SK-N-SH (cell line): ENCODE results near the gene TMEM88. TPM values are rescaled to one million over a fixed set of nuclear protein-coding genes. Genes with fewer than 3 reads are reported as not detected.

ENCODE experiments used
- CTCF ChIA-PET: fragments of 300-600, 350-600 bp; formaldehyde crosslinking; extraction: SDS; loops from one replicate; lab custom pipeline; 2021; lab: Yijun Ruan, JAX
- POLR2A ChIA-PET: fragments of 350-600 bp; sonication (Branson Sonifier 250); formaldehyde crosslinking; extraction: SDS; loops from one replicate; lab custom pipeline; 2020; ENCODE audit warnings: antibody characterized with exemption, inconsistent platforms; lab: Yijun Ruan, JAX
- DNase-seq: peaks from one replicate; pipeline ENCODE4 v3.0.0; 2012
- H2AFZ ChIP-seq: fragments of 200-600 bp; sonication (generic); 2 replicates; pipeline ENCODE4 v1.8.1; 2016; ENCODE audit warnings: antibody characterized with exemption, mild to moderate bottlenecking, low read depth
- H3F3A ChIP-seq: fragments of 200-600 bp; sonication (generic); replicated peaks from 2 replicates; pipeline ENCODE3; 2016; ENCODE audit warnings: antibody characterized with exemption, mild to moderate bottlenecking; ENCODE audit not compliant: insufficient read depth
- H3K27ac ChIP-seq, 2 experiments: fragments of 200-500 bp in 1 of 2; fragments of 200-600 bp in 1 of 2; sonication (Bioruptor generic) in 1 of 2; sonication (generic), shearing (Covaris generic) in 1 of 2; 2 replicates each; pipeline versions ENCODE4 v1.5.1 to v1.6.1; 2014 to 2016; ENCODE audit warnings: low read depth in 2 of 2, inconsistent platforms in 1 of 2, low read length in 1 of 2, mild to moderate bottlenecking in 1 of 2, mixed read lengths in 1 of 2
- H3K27me3 ChIP-seq: fragments of 200-600 bp; sonication (generic), shearing (Covaris generic); 2 replicates; pipeline ENCODE4 v1.6.1; 2016; ENCODE audit warnings: mixed run types; ENCODE audit not compliant: insufficient read depth
- H3K36me3 ChIP-seq, 2 experiments: fragments of 200-500 bp in 1 of 2; fragments of 200-600 bp in 1 of 2; sonication (Bioruptor generic) in 1 of 2; sonication (generic) in 1 of 2; replicated peaks in 1 of 2; 2 replicates each; pipeline versions ENCODE3 to v1.5.1; 2014 to 2016; ENCODE audit warnings: low read length in 1 of 2, mild to moderate bottlenecking in 1 of 2; ENCODE audit not compliant: insufficient read depth in 2 of 2, control insufficient read depth in 1 of 2
- H3K4me1 ChIP-seq, 2 experiments: fragments of 200-500 bp in 1 of 2; fragments of 200-600 bp in 1 of 2; sonication (Bioruptor generic) in 1 of 2; sonication (generic), shearing (Covaris generic) in 1 of 2; 2 replicates each; pipeline versions ENCODE4 v1.5.1 to v1.6.1; 2014 to 2016; ENCODE audit warnings: low read depth in 1 of 2, low read length in 1 of 2, mixed run types in 1 of 2; ENCODE audit not compliant: insufficient read depth in 2 of 2, control insufficient read depth in 1 of 2
- H3K4me2 ChIP-seq: fragments of 200-600 bp; sonication (generic), shearing (Covaris generic); 2 replicates; pipeline ENCODE4 v1.6.1; 2017; ENCODE audit warnings: mixed run types
- H3K4me3 ChIP-seq, 2 experiments: fragments of 200-500 bp in 1 of 2; fragments of 200-600 bp in 1 of 2; sonication (Bioruptor generic) in 1 of 2; sonication (generic), shearing (Covaris generic) in 1 of 2; 2 replicates each; pipeline versions ENCODE4 v1.5.1 to v1.8.1; 2014 to 2016; ENCODE audit warnings: low read depth in 2 of 2, inconsistent platforms in 1 of 2, low read length in 1 of 2, mild to moderate bottlenecking in 1 of 2, mixed read lengths in 1 of 2, moderate library complexity in 1 of 2
- H3K79me2 ChIP-seq: fragments of 200-600 bp; sonication (generic); 2 replicates; pipeline ENCODE4 v1.8.1; 2017; ENCODE audit warnings: mild to moderate bottlenecking; ENCODE audit not compliant: insufficient read depth
- H3K9ac ChIP-seq: fragments of 200-600 bp; sonication (generic); 2 replicates; pipeline ENCODE4 v1.6.1; 2017; ENCODE audit warnings: mixed run types
- H3K9me2 ChIP-seq: fragments of 200-600 bp; sonication (generic); 2 replicates; pipeline ENCODE4 v1.6.1; 2017; ENCODE audit warnings: mixed run types
- H3K9me3 ChIP-seq: fragments of 200-600 bp; sonication (generic); 2 replicates; pipeline ENCODE4 v1.6.1; 2017; ENCODE audit warnings: mixed run types, mild to moderate bottlenecking, moderate library complexity
- H4K20me1 ChIP-seq: fragments of 200-600 bp; sonication (generic); 2 replicates; pipeline ENCODE4 v1.6.1; 2017; ENCODE audit warnings: mild to moderate bottlenecking, mixed run types; ENCODE audit not compliant: insufficient read depth
- ELF1 ChIP-seq: IDR thresholded peaks from 2 replicates; pipeline ENCODE4 v1.4.0; 2012
- EZH2phosphoT487 ChIP-seq: fragments of 200-600 bp; sonication (generic); IDR thresholded peaks from 2 replicates; pipeline ENCODE4 v1.6.1; 2017; ENCODE audit warnings: low read depth, mixed run types, mild to moderate bottlenecking, antibody characterized with exemption, moderate library complexity, borderline replicate concordance
- FOXJ3 ChIP-seq: sonication (generic); formaldehyde crosslinking; IDR thresholded peaks from 2 replicates; pipeline ENCODE4 v1.5.1; 2020; ENCODE audit warnings: mild to moderate bottlenecking, missing genetic modification reagents
- FOXM1 ChIP-seq: IDR thresholded peaks from 2 replicates; pipeline ENCODE4 v1.4.0; 2012; ENCODE audit warnings: low read depth, mild to moderate bottlenecking
- GABPA ChIP-seq: IDR thresholded peaks from 2 replicates; pipeline ENCODE4 v1.4.0; 2012; ENCODE audit warnings: low read depth, mild to moderate bottlenecking
- JUND ChIP-seq: IDR thresholded peaks from 2 replicates; pipeline ENCODE4 v1.4.0; 2012
- MXI1 ChIP-seq: IDR thresholded peaks from 2 replicates; pipeline ENCODE4 v1.6.1; 2012; ENCODE audit warnings: mild to moderate bottlenecking, low read depth, low read length, improper control_type of control experiment
- NRF1 ChIP-seq: IDR thresholded peaks from 2 replicates; pipeline ENCODE4 v1.6.1; 2012; ENCODE audit warnings: low read depth, mild to moderate bottlenecking, low read length
- POLR2AphosphoS5 ChIP-seq: IDR thresholded peaks from 2 replicates; pipeline ENCODE4 v1.6.1; 2012; ENCODE audit warnings: low read depth, low read length
- RAD21 ChIP-seq: IDR thresholded peaks from 2 replicates; pipeline ENCODE4 v1.6.1; 2012; ENCODE audit warnings: mild to moderate bottlenecking, low read length
- RCOR1 ChIP-seq: fragments of 150-350 bp; IDR thresholded peaks from 2 replicates; pipeline ENCODE4 v1.6.1; 2017; ENCODE audit warnings: antibody characterized with exemption, low read length
- RXRA ChIP-seq: IDR thresholded peaks from 2 replicates; pipeline ENCODE4 v1.4.0; 2012; ENCODE audit warnings: low read depth, mild to moderate bottlenecking, borderline replicate concordance
- TCF12 ChIP-seq: IDR thresholded peaks from 2 replicates; pipeline ENCODE4 v1.4.0; 2012
- TEAD4 ChIP-seq: IDR thresholded peaks from 2 replicates; pipeline ENCODE4 v1.4.0; 2012; ENCODE audit warnings: mild to moderate bottlenecking, borderline replicate concordance; ENCODE audit not compliant: insufficient read depth
- WGBS: methylation state at CpG from one replicate; pipeline ENCODE4 v1.1.6; 2017; ENCODE audit warnings: low lambda C conversion rate; 5-methylcytosine and 5-hydroxymethylcytosine counted together
- polyA plus RNA-seq, 3 experiments: library from polyadenylated mRNA; depleted of rRNA; stranded (reverse); fragments of >200 nt; gene quantifications; 2 replicates each; pipeline ENCODE4 v1.2.3, GENCODE V29; 2012
- TF ChIP-seq, protein P1 (sequence below): IDR thresholded peaks from 2 replicates; pipeline ENCODE4 v1.4.0; 2012; ENCODE audit warnings: low read depth
- TF ChIP-seq, protein P2 (sequence below): IDR thresholded peaks from 2 replicates; pipeline ENCODE4 v1.4.0; 2012; ENCODE audit warnings: low read depth, borderline replicate concordance
- TF ChIP-seq, protein P3 (sequence below): IDR thresholded peaks from 2 replicates; pipeline ENCODE4 v1.4.0; 2012; ENCODE audit warnings: low read depth, borderline replicate concordance
- TF ChIP-seq, protein P4 (sequence below): IDR thresholded peaks from 2 replicates; pipeline ENCODE4; 2012
- TF ChIP-seq, protein P5 (sequence below): fragments of 150-350 bp; IDR thresholded peaks from 2 replicates; pipeline ENCODE4 v1.6.1; 2016; ENCODE audit warnings: mild to moderate bottlenecking, low read depth, low read length

Gene TMEM88
- polyA plus RNA-seq, 1 of the 3 experiments (the other 2 are of a cell fraction): 1.2 TPM

DNA sequence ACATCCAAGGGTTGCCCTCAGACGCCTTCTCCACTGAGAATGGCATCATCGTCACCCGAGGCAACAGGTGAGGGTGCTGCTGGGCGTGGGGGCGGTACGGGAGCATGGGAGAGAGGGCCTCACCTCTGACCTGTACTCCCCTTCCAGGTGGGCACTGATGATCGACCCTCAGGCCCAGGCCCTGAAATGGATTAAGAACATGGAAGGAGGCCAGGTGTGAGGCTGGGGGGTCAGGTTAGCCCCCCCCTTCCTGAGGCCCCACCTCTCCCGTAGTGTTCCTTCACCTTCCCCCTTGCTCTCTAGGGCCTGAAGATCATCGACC, 37.3 kb upstream of the TMEM88 start:
- no peak overlapping the region for H3K9ac ChIP-seq
- H3K27ac ChIP-seq: no peak overlapping the region
- H2AFZ ChIP-seq: no peak overlapping the region
- CTCF ChIA-PET: interaction anchor here (1.1 to 2.7 kb wide), 4 partner anchors 39 to 224 kb away, joined by 4 to 18 read pairs (median 6); partner anchors contain the start of gene NAA38
- no peak overlapping the region for H3K4me2 ChIP-seq
- no peaks in the 10 kb centered on the region for H3K9me3 ChIP-seq
- DNase-seq: no peak
- 70% methylated on average over 9 of the region's 9 CpGs for WGBS
- TF ChIP-seq JUND: no peak
- TF ChIP-seq ELF1: no peak
- no peak for TF ChIP-seq FOXM1
- TF ChIP-seq, protein P1, sequence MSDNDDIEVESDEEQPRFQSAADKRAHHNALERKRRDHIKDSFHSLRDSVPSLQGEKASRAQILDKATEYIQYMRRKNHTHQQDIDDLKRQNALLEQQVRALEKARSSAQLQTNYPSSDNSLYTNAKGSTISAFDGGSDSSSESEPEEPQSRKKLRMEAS: no peak
- TF ChIP-seq EZH2phosphoT487: no peak
- no peak for TF ChIP-seq RCOR1
- TF ChIP-seq NRF1: no peak
- TF ChIP-seq RAD21: no peak
- TF ChIP-seq, protein P2, sequence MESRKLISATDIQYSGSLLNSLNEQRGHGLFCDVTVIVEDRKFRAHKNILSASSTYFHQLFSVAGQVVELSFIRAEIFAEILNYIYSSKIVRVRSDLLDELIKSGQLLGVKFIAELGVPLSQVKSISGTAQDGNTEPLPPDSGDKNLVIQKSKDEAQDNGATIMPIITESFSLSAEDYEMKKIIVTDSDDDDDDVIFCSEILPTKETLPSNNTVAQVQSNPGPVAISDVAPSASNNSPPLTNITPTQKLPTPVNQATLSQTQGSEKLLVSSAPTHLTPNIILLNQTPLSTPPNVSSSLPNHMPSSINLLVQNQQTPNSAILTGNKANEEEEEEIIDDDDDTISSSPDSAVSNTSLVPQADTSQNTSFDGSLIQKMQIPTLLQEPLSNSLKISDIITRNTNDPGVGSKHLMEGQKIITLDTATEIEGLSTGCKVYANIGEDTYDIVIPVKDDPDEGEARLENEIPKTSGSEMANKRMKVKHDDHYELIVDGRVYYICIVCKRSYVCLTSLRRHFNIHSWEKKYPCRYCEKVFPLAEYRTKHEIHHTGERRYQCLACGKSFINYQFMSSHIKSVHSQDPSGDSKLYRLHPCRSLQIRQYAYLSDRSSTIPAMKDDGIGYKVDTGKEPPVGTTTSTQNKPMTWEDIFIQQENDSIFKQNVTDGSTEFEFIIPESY: no peak
- TF ChIP-seq, protein P3, sequence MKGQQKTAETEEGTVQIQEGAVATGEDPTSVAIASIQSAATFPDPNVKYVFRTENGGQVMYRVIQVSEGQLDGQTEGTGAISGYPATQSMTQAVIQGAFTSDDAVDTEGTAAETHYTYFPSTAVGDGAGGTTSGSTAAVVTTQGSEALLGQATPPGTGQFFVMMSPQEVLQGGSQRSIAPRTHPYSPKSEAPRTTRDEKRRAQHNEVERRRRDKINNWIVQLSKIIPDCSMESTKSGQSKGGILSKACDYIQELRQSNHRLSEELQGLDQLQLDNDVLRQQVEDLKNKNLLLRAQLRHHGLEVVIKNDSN: no peak
- no peak for TF ChIP-seq GABPA
- TF ChIP-seq TEAD4: no peak
- TF ChIP-seq POLR2AphosphoS5: no peak
- TF ChIP-seq, all 33 proteins: peak for 0
- Histone ChIP-seq H4K20me1 (no peaks in the 10 kb centered on the region), H3K27me3 (no peaks in the 10 kb centered on the region), H3K9me2 (no peaks in the 10 kb centered on the region), H3K36me3 (no peaks in the 10 kb centered on the region), H3K4me1 (peaks cover 0 to 8% of the 10 kb centered on the region in 2 experiments; a peak in 1 of 4 replicates), H3K79me2 (no peaks in the 10 kb centered on the region), H3F3A (no peaks in the 10 kb centered on the region), H3K4me3 (no peak overlapping the region)
- POLR2A ChIA-PET: no interaction called here

DNA sequence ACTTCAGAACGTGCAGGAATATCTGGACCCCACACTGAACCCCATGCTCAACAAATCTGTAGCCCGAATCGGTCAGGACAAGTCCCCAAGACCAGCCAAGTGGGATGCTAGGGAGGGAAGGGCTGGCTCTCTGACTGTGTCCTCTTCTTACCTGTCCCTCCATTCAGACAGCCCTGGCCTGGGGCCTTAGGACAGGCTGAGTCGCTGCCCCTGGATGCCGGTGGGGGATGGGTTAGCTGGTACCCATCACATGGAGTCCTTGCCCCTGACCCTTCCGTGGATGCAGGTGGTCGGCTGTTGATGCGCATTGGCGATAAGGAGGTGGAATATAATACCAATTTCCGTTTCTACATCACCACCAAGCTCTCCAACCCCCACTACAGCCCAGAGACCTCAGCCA, 36.8 kb upstream of the TMEM88 start:
- no peaks in the 10 kb centered on the region for H3F3A ChIP-seq
- H3K27me3 ChIP-seq: no peaks in the 10 kb centered on the region
- no peak overlapping the region for H3K27ac ChIP-seq
- H3K4me2 ChIP-seq: no peak overlapping the region
- H3K36me3 ChIP-seq: no peaks in the 10 kb centered on the region
- H3K4me3 ChIP-seq: no peak overlapping the region
- H3K9ac ChIP-seq: no peak overlapping the region
- peaks cover 0 to 8% of the 10 kb centered on the region in 2 experiments; a peak in 1 of 4 replicates for H3K4me1 ChIP-seq
- H2AFZ ChIP-seq: no peak overlapping the region
- no peaks in the 10 kb centered on the region for H3K9me3 ChIP-seq
- DNase-seq: no peak
- 57% methylated on average over 9 of the region's 10 CpGs for WGBS
- ChIA-PET POLR2A (no interaction called here), CTCF (interaction anchor here (1.0 to 2.7 kb wide), 5 partner anchors 17 to 80 kb away, joined by 4 to 18 read pairs (median 6); partner anchors contain the start of gene NAA38)
- no peak for TF ChIP-seq NRF1
- TF ChIP-seq, protein P2: no peak
- no peak for TF ChIP-seq TCF12
- no peak for TF ChIP-seq MXI1
- no peak for TF ChIP-seq RXRA
- TF ChIP-seq, protein P4, sequence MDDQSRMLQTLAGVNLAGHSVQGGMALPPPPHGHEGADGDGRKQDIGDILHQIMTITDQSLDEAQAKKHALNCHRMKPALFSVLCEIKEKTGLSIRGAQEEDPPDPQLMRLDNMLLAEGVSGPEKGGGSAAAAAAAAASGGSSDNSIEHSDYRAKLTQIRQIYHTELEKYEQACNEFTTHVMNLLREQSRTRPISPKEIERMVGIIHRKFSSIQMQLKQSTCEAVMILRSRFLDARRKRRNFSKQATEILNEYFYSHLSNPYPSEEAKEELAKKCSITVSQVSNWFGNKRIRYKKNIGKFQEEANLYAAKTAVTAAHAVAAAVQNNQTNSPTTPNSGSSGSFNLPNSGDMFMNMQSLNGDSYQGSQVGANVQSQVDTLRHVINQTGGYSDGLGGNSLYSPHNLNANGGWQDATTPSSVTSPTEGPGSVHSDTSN: no peak
- TF ChIP-seq, protein P5, sequence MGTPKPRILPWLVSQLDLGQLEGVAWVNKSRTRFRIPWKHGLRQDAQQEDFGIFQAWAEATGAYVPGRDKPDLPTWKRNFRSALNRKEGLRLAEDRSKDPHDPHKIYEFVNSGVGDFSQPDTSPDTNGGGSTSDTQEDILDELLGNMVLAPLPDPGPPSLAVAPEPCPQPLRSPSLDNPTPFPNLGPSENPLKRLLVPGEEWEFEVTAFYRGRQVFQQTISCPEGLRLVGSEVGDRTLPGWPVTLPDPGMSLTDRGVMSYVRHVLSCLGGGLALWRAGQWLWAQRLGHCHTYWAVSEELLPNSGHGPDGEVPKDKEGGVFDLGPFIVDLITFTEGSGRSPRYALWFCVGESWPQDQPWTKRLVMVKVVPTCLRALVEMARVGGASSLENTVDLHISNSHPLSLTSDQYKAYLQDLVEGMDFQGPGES: no peak
- no peak for TF ChIP-seq ELF1
- no peak for TF ChIP-seq FOXJ3 (CRISPR knock-in tag)
- H3K79me2 ChIP-seq: no peaks in the 10 kb centered on the region
- no peaks in the 10 kb centered on the region for H3K9me2 ChIP-seq
- no peaks in the 10 kb centered on the region for H4K20me1 ChIP-seq
